Activated T-helper 17 cell treated with anti-CD3 and anti-CD28 coated beads, Interleukin-2, amount 50 U/mL, for 72 hours (primary cell): ENCODE data around the gene SERPINB12. TPM values are rescaled to one million over a fixed set of nuclear protein-coding genes. Genes with fewer than 3 reads are reported as not detected.

Experiments
- ATAC-seq: fragments of 150-1000 bp; cut with Tn5 transposase; replicated peaks from 2 replicates; pipeline ENCODE4 v1.10.0; 2021; ENCODE audit warnings: mild to moderate bottlenecking, moderate library complexity
- H3K27ac Mint-ChIP-seq: one replicate; pipeline ENCODE4 v1.8.0; 2022; ENCODE audit warnings: mixed read lengths
- H3K27me3 Mint-ChIP-seq: one replicate; pipeline ENCODE4 v1.8.0; 2022; ENCODE audit warnings: mixed read lengths
- H3K36me3 Mint-ChIP-seq: one replicate; pipeline ENCODE4 v1.8.0; 2022; ENCODE audit warnings: low read depth, mild to moderate bottlenecking, mixed read lengths
- H3K4me1 Mint-ChIP-seq: one replicate; pipeline ENCODE4 v1.8.0; 2022; ENCODE audit warnings: mixed read lengths
- H3K4me3 Mint-ChIP-seq: one replicate; pipeline ENCODE4 v1.8.0; 2022; ENCODE audit warnings: mild to moderate bottlenecking, mixed read lengths
- H3K9me3 Mint-ChIP-seq: one replicate; pipeline ENCODE4 v1.8.0; 2022; ENCODE audit warnings: mixed read lengths
- total RNA-seq, 2 donors: library from RNA; stranded (reverse); gene quantifications; one replicate each; pipeline ENCODE4 v1.2.3, GENCODE V29; 2022

Gene SERPINB12
- total RNA-seq, 2 donors from 2014 or later: not detected

DNA sequence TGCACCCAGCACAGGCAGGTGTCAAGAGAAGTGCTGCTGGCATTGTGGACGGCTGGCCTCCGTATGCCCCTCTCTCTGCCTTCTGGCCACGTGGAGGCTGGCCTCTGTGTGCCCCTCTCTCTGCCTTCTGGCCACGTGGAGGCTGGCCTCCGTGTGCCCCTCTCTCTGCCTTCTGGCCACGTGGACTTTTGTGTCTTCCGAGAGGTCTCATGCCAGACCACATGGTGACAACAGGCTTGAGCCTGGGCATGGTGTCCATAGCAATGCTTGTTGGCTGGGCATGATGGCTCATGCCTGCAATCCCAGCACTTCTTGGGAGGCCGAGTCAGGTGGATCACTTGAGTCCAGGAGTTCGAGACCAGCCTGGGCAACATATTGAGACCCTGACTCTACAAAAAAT lies 25.7 kb downstream of the SERPINB12 start:
- H3K4me3 Mint-ChIP-seq: no peak overlapping the region
- no peaks in the 10 kb centered on the region for H3K4me1 Mint-ChIP-seq
- H3K9me3 Mint-ChIP-seq: no peaks in the 10 kb centered on the region
- ATAC-seq: no peak
- H3K36me3 Mint-ChIP-seq: no peaks in the 10 kb centered on the region
- no peak overlapping the region for H3K27ac Mint-ChIP-seq
- H3K27me3 Mint-ChIP-seq: peaks cover 25% of the 10 kb centered on the region

- Mint-ChIP-seq H3K27me3 (peaks cover 25% of the 10 kb centered on the region), H3K4me1 (no peaks in the 10 kb centered on the region), H3K9me3 (no peaks in the 10 kb centered on the region), H3K4me3 (no peak overlapping the region), H3K36me3 (no peaks in the 10 kb centered on the region), H3K27ac (no peak overlapping the region)
- ATAC-seq: no peak
Observed at GRCh38 chr18:63570721-63571120, 28.6 kb downstream of the SERPINB12 start.

- H3K36me3 Mint-ChIP-seq: no peaks in the 10 kb centered on the region
- no peaks in the 10 kb centered on the region for H3K4me1 Mint-ChIP-seq
- no peak overlapping the region for H3K27ac Mint-ChIP-seq
- peaks cover 21% of the 10 kb centered on the region for H3K27me3 Mint-ChIP-seq
- H3K9me3 Mint-ChIP-seq: no peaks in the 10 kb centered on the region
- ATAC-seq: no peak
- no peak overlapping the region for H3K4me3 Mint-ChIP-seq
Observed at GRCh38 chr18:63575681-63576080, 33.5 kb downstream of the SERPINB12 start.

GRCh38 chr18:63578357-63578958 lies 36.3 kb downstream of the SERPINB12 start:
- Mint-ChIP-seq H3K36me3 (no peaks in the 10 kb centered on the region), H3K4me3 (no peak overlapping the region), H3K4me1 (no peaks in the 10 kb centered on the region), H3K27ac (no peak overlapping the region), H3K27me3 (peaks cover 14% of the 10 kb centered on the region), H3K9me3 (no peaks in the 10 kb centered on the region)
- no peak for ATAC-seq

DNA sequence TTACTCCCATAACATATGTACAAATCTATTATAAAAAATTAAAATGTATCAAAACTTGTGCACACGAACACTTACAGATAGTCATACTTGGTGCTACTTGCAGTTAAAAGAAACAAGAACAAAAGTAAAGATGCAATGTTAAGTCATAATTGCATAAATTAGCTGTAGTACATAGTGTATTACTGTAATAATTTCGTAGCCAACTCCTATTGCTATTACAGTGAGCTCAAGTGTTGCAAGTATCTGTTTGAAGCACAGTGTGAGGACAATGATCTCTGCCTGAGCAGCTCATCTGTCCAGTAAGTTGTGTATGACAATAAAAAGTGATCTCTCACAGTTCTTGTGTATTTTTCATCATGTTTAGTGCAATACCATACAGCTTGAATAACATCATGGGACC lies 37.4 kb downstream of the SERPINB12 start:
- Mint-ChIP-seq H3K27me3 (peaks cover 19% of the 10 kb centered on the region), H3K4me1 (no peaks in the 10 kb centered on the region), H3K9me3 (no peaks in the 10 kb centered on the region), H3K27ac (no peak overlapping the region), H3K36me3 (no peaks in the 10 kb centered on the region), H3K4me3 (no peak overlapping the region)
- ATAC-seq: no peak

GRCh38 chr18:63585988-63586387 lies 43.8 kb downstream of the SERPINB12 start:
- Mint-ChIP-seq H3K27ac (no peak overlapping the region), H3K4me3 (no peak overlapping the region), H3K9me3 (no peaks in the 10 kb centered on the region), H3K27me3 (peaks cover 16% of the 10 kb centered on the region), H3K4me1 (no peaks in the 10 kb centered on the region), H3K36me3 (no peaks in the 10 kb centered on the region)
- no peak for ATAC-seq

GRCh38 chr18:63586431-63586830 lies 44.3 kb downstream of the SERPINB12 start:
- H3K36me3 Mint-ChIP-seq: no peaks in the 10 kb centered on the region
- no peaks in the 10 kb centered on the region for H3K9me3 Mint-ChIP-seq
- H3K27me3 Mint-ChIP-seq: peaks cover 16% of the 10 kb centered on the region
- no peak overlapping the region for H3K27ac Mint-ChIP-seq
- H3K4me1 Mint-ChIP-seq: no peaks in the 10 kb centered on the region
- H3K4me3 Mint-ChIP-seq: no peak overlapping the region
- no peak for ATAC-seq

DNA sequence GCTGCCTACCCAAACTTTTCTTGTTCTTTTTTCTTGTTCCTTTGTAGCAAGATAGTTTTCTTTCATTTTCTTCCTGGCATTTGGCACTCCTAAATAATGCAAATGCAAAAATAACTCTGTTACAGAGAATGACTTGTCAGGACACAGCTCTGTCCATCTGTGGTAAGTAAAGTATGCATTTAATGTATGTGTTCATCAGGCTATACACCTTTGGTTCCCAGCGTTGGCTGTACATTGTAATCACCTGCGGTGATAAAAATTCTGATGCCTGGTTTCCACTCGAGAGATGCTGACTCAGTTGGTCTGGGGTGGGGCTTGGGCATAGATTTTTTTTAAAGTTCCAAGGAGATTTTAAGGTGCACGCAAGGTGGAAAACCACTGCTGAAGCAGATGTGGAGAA lies 44.8 kb downstream of the SERPINB12 start, which contains the start of gene SERPINB13:
SERPINB13 (plus strand) TSS at position 378 of the 400 bp plus-strand sequence. CDS start 1,325 bp downstream, outside the sequence.
- Mint-ChIP-seq H3K9me3 (no peaks in the 10 kb centered on the region), H3K36me3 (no peaks in the 10 kb centered on the region), H3K4me3 (no peak within 1 kb of the TSS), H3K27me3 (peaks cover 16% of the 10 kb centered on the region), H3K4me1 (no peaks in the 10 kb centered on the region), H3K27ac (no peak within 1 kb of the TSS)
- ATAC-seq: no peak

- no peak for ATAC-seq
- no peaks in the 10 kb centered on the region for H3K36me3 Mint-ChIP-seq
- H3K27me3 Mint-ChIP-seq: peaks cover 16% of the 10 kb centered on the region
- no peak overlapping the region for H3K27ac Mint-ChIP-seq
- H3K9me3 Mint-ChIP-seq: no peaks in the 10 kb centered on the region
- H3K4me3 Mint-ChIP-seq: no peak overlapping the region
- H3K4me1 Mint-ChIP-seq: no peaks in the 10 kb centered on the region
Observed at GRCh38 chr18:63588909-63589308, 46.7 kb downstream of the SERPINB12 start.

- H3K27me3 Mint-ChIP-seq: peaks cover 9% of the 10 kb centered on the region
- no peak overlapping the region for H3K4me3 Mint-ChIP-seq
- H3K9me3 Mint-ChIP-seq: no peaks in the 10 kb centered on the region
- no peak for ATAC-seq
- H3K4me1 Mint-ChIP-seq: no peaks in the 10 kb centered on the region
- no peak overlapping the region for H3K27ac Mint-ChIP-seq
- H3K36me3 Mint-ChIP-seq: no peaks in the 10 kb centered on the region
Observed at GRCh38 chr18:63590373-63590772, 48.2 kb downstream of the SERPINB12 start.

DNA sequence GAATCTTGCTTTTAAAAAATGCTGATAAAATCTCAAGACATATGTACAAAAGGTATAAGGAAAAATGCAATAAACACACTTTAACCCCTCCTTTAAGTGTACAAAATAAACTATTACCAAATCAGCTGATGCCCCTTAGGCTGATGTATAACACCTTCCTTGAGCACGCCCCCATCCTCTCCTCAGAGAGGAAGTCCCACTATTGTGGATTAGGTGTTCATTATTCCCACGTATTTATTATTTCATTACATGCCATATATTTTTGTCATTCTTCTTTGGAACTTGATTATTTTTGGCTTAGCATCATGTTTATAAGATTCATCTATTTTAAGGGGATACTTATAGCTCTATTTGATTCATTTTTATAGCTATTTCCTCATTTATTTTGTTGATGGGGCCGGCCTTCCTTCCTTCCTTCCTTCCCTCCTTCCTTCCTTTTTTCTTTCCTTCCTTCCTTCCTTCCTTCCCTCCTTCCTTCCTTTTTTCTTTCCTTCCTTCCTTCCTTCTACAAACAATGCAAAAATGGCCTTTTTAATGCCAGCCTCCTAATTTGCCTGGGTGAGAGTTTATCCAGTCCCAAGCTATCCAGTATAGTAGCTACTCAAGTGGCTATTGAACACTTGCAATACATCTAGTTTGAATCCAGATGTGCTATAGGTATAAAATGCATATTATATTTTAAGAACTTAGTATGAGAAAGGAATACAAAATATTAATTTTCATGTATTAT lies 49.0 kb downstream of the SERPINB12 start:
- Mint-ChIP-seq H3K27ac (no peak overlapping the region), H3K4me1 (no peaks in the 10 kb centered on the region), H3K4me3 (no peak overlapping the region), H3K9me3 (no peaks in the 10 kb centered on the region), H3K36me3 (no peaks in the 10 kb centered on the region), H3K27me3 (peaks cover 3% of the 10 kb centered on the region)
- ATAC-seq: no peak

DNA sequence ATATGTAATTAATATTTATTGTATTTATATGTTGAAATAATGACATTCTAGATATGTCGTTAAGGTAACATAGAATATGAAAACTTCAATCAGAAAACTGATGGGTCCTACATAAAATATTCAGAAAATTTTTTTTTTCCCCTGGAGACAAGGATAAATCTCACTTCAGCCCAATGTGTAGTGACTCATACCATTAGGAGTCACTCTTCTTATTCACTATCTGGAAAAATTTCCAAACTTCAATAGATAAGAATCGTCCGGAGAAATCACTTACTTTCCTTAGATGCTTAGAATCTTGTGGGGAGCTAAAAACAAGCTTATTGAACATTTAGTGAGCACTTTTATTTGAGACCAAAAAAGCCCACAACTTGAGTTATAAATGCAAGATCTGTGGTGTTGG lies 49.6 kb downstream of the SERPINB12 start:
- H3K4me3 Mint-ChIP-seq: no peak overlapping the region
- no peaks in the 10 kb centered on the region for H3K4me1 Mint-ChIP-seq
- H3K9me3 Mint-ChIP-seq: no peaks in the 10 kb centered on the region
- peaks cover 3% of the 10 kb centered on the region for H3K27me3 Mint-ChIP-seq
- no peak overlapping the region for H3K27ac Mint-ChIP-seq
- no peaks in the 10 kb centered on the region for H3K36me3 Mint-ChIP-seq
- no peak for ATAC-seq

DNA sequence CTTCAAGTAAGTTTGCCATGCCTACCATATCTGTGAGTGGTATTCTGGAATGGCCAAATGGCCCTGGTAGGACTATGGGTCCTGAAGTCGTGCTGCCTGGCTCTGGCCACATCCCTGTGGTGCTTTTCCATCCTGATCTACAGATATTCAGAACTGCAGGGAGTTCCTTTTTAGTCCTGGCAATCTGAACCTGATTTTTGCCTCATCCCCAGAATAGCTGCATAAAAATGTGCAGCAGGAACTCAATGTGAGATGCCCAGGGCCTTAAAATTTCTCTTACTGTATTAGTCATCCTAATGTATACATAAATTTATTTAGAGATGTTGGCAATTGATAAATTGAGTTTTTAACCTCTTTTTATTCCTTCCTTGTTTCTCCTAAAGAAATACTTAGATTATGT lies 50.3 kb downstream of the SERPINB12 start:
- no peak overlapping the region for H3K27ac Mint-ChIP-seq
- H3K4me3 Mint-ChIP-seq: no peak overlapping the region
- H3K27me3 Mint-ChIP-seq: peaks cover 3% of the 10 kb centered on the region
- no peaks in the 10 kb centered on the region for H3K4me1 Mint-ChIP-seq
- no peaks in the 10 kb centered on the region for H3K36me3 Mint-ChIP-seq
- no peaks in the 10 kb centered on the region for H3K9me3 Mint-ChIP-seq
- ATAC-seq: no peak

DNA sequence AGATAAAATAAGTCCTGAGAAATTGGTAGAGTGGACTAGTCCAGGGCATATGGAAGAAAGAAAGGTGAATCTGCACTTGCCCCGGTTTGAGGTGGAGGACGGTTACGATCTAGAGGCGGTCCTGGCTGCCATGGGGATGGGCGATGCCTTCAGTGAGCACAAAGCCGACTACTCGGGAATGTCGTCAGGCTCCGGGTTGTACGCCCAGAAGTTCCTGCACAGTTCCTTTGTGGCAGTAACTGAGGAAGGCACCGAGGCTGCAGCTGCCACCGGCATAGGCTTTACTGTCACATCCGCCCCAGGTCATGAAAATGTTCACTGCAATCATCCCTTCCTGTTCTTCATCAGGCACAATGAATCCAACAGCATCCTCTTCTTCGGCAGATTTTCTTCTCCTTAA lies 54.8 kb downstream of the SERPINB12 start:
- Mint-ChIP-seq H3K4me1 (no peaks in the 10 kb centered on the region), H3K27ac (no peak overlapping the region), H3K36me3 (no peaks in the 10 kb centered on the region), H3K9me3 (no peaks in the 10 kb centered on the region), H3K4me3 (no peak overlapping the region), H3K27me3 (peaks cover 6% of the 10 kb centered on the region)
- no peak for ATAC-seq

DNA sequence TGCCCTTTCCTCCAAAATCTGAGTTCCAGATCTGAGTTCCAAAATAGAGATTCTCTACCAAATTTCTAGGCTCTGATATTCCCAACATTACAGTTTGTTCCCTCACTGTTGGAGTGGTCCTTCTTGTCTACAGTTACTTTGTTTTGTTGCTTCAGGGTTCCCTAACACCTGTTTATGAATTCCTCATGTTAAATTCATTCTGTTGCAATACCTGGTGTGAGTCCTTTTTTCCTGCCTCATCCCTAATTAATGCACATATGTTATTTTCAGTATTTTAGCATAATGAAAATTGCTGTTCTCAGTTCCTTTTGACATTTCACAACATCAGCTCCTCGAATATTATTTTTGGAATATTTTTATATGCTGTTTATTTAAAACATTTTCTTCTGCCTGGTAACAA lies 61.2 kb downstream of the SERPINB12 start:
- no peak for ATAC-seq
- peaks cover 8% of the 10 kb centered on the region for H3K27me3 Mint-ChIP-seq
- no peak overlapping the region for H3K4me3 Mint-ChIP-seq
- H3K27ac Mint-ChIP-seq: no peak overlapping the region
- no peaks in the 10 kb centered on the region for H3K9me3 Mint-ChIP-seq
- H3K4me1 Mint-ChIP-seq: no peaks in the 10 kb centered on the region
- H3K36me3 Mint-ChIP-seq: no peaks in the 10 kb centered on the region
